HepG2 (cell line): ENCODE results near the gene ABCG4. TPM values are rescaled to one million over a fixed set of nuclear protein-coding genes. Genes with fewer than 3 reads are reported as not detected.
A peak's percentile ranks its signal among the peaks of the same experiment; 100 is the strongest.

ENCODE experiments used
- ASH2L ChIP-seq: fragments of 300-600, 200-600 bp; sonication (generic); IDR thresholded peaks from 2 replicates; pipeline ENCODE4 v1.7.0; 2017; ENCODE audit warnings: low read depth, mild to moderate bottlenecking, moderate library complexity, mixed read lengths, low read length; ENCODE audit not compliant: insufficient read length
- ATF1 ChIP-seq: IDR thresholded peaks from 2 replicates; pipeline ENCODE4 v1.6.1; 2016; ENCODE audit warnings: mild to moderate bottlenecking, control low read depth
- BCL6 ChIP-seq: IDR thresholded peaks from 2 replicates; pipeline ENCODE4 v1.6.1; 2016; ENCODE audit warnings: missing genetic modification reagents, missing compliant biosample characterization
- EP300 ChIP-seq, 3 experiments: sonication (generic) in 1 of 3; formaldehyde crosslinking in 1 of 3; IDR thresholded peaks; 2 replicates each; pipeline versions ENCODE4 v1.5.1 to v1.6.1; 2011 to 2020; ENCODE audit warnings: low read depth in 2 of 3, low read length in 2 of 3, borderline replicate concordance in 1 of 3, improper control_type of control experiment in 1 of 3, mild to moderate bottlenecking in 1 of 3, missing genetic modification reagents in 1 of 3, moderate library complexity in 1 of 3
- FOSL2 ChIP-seq: sonication (generic); formaldehyde crosslinking; IDR thresholded peaks from 2 replicates; pipeline ENCODE4 v1.4.0; 2020; ENCODE audit warnings: missing genetic modification reagents
- FOXK1 ChIP-seq: sonication (generic); formaldehyde crosslinking; IDR thresholded peaks from 2 replicates; pipeline ENCODE4 v1.4.0; 2020; ENCODE audit warnings: low read depth, missing genetic modification reagents, borderline replicate concordance
- GABPA ChIP-seq, 2 experiments: IDR thresholded peaks; 2 replicates each; pipeline ENCODE4 v1.6.1; 2011 to 2016; ENCODE audit warnings: low read depth in 2 of 2, low read length in 1 of 2, missing biosample characterization in 1 of 2, missing genetic modification characterization in 1 of 2
- HDAC2 ChIP-seq: sonication (generic); formaldehyde crosslinking; IDR thresholded peaks from 2 replicates; pipeline ENCODE4 v1.4.0; 2020; ENCODE audit warnings: missing genetic modification reagents
- HES4 ChIP-seq: sonication (generic); formaldehyde crosslinking; IDR thresholded peaks from 2 replicates; pipeline ENCODE4 v1.9.0; 2021; ENCODE audit warnings: mild to moderate bottlenecking, missing genetic modification reagents, borderline replicate concordance
- HMG20A ChIP-seq: IDR thresholded peaks from 2 replicates; pipeline ENCODE4 v1.6.1; 2016; ENCODE audit warnings: borderline replicate concordance
- HOXA7 ChIP-seq: sonication (generic); formaldehyde crosslinking; IDR thresholded peaks from 2 replicates; pipeline ENCODE4 v1.8.1; 2022; ENCODE audit warnings: mild to moderate bottlenecking, missing genetic modification reagents, moderate library complexity
- KAT8 ChIP-seq: IDR thresholded peaks from 2 replicates; pipeline ENCODE4 v1.6.1; 2016; ENCODE audit warnings: missing genetic modification reagents, missing compliant biosample characterization
- KMT2B ChIP-seq: IDR thresholded peaks from 2 replicates; pipeline ENCODE4 v1.6.1; 2016; ENCODE audit warnings: missing genetic modification reagents, missing compliant biosample characterization
- MAFK ChIP-seq, 2 experiments: IDR thresholded peaks in 1 of 2; conservative IDR thresholded peaks in 1 of 2; 2 replicates each; pipeline ENCODE4 v1.6.1; 2011; ENCODE audit warnings: improper control_type of control experiment in 2 of 2, low read length in 2 of 2
- MED1 ChIP-seq: sonication (generic); formaldehyde crosslinking; IDR thresholded peaks from 2 replicates; pipeline ENCODE4 v1.4.0; 2020; ENCODE audit warnings: missing genetic modification reagents
- NFIB ChIP-seq: sonication (generic); formaldehyde crosslinking; IDR thresholded peaks from 2 replicates; pipeline ENCODE4 v1.9.0; 2021; ENCODE audit warnings: missing genetic modification reagents, mild to moderate bottlenecking, borderline replicate concordance
- SAP130 ChIP-seq: IDR thresholded peaks from 2 replicates; pipeline ENCODE4 v1.6.1; 2016; ENCODE audit warnings: low read depth
- SSRP1 ChIP-seq: IDR thresholded peaks from 2 replicates; pipeline ENCODE4 v1.6.1; 2016; ENCODE audit warnings: control low read depth
- TBX3 ChIP-seq: fragments of 450-650 bp; IDR thresholded peaks from 2 replicates; pipeline ENCODE4 v1.6.1; 2017; ENCODE audit warnings: antibody characterized with exemption, mild to moderate bottlenecking, inconsistent platforms, borderline replicate concordance
- TGIF2 ChIP-seq: IDR thresholded peaks from 2 replicates; pipeline ENCODE4 v1.6.1; 2016; ENCODE audit warnings: control low read depth, missing compliant biosample characterization
- THAP11 ChIP-seq: IDR thresholded peaks from 2 replicates; pipeline ENCODE4 v1.6.1; 2016; ENCODE audit warnings: missing biosample characterization, missing genetic modification reagents
- ZNF205 ChIP-seq: IDR thresholded peaks from 2 replicates; pipeline ENCODE4 v1.6.1; 2018; ENCODE audit warnings: missing biosample characterization, missing genetic modification reagents
- polyA plus RNA-seq, 8 experiments: library from polyadenylated mRNA; depleted of rRNA in 3 of 8; stranded (reverse) in 7 of 8; unstranded in 1 of 8; fragments of >200 nt; fragmentation: Illumina TruSeq in 4 of 8; extraction: Trizol in 4 of 8; gene quantifications; 2 replicates each; pipeline versions ENCODE4 v1.2.1 to v1.2.3, GENCODE V29; 2011 to 2016; ENCODE audit warnings: low read depth in 4 of 8, missing spikeins in 1 of 8, mixed read lengths in 1 of 8; ENCODE audit not compliant: insufficient read depth in 1 of 8
- total RNA-seq, 5 experiments: library from RNA; depleted of rRNA; stranded (reverse); fragments of >200 nt; fragmentation: Illumina TruSeq; extraction: Trizol; gene quantifications; 2 replicates each; pipeline ENCODE4 v1.2.3, GENCODE V29; 2016; ENCODE audit warnings: low read depth in 1 of 5
- TF ChIP-seq, protein P1 (sequence below): IDR thresholded peaks from 2 replicates; pipeline ENCODE4 v1.4.0; 2020; ENCODE audit warnings: mild to moderate bottlenecking, missing genetic modification reagents
- TF ChIP-seq, protein P2 (sequence below): sonication (generic); formaldehyde crosslinking; IDR thresholded peaks from 2 replicates; pipeline ENCODE4 v1.8.1; 2023; ENCODE audit warnings: mild to moderate bottlenecking, moderate library complexity, missing genetic modification reagents
- TF ChIP-seq, protein P3 (sequence below): sonication (generic); formaldehyde crosslinking; IDR thresholded peaks from 2 replicates; pipeline ENCODE4 v1.8.1; 2023; ENCODE audit warnings: missing genetic modification reagents, inconsistent platforms, borderline replicate concordance
- TF ChIP-seq, protein P4 (sequence below): sonication (generic); formaldehyde crosslinking; IDR thresholded peaks from 2 replicates; pipeline ENCODE4 v1.5.0; 2020; ENCODE audit warnings: mild to moderate bottlenecking, low read depth, missing genetic modification reagents, borderline replicate concordance

Gene ABCG4
- total and polyA plus RNA-seq, 2 of the 13 experiments (the other 11 are each of a cell fraction or from before 2014, with no cell fraction given) = not detected

DNA sequence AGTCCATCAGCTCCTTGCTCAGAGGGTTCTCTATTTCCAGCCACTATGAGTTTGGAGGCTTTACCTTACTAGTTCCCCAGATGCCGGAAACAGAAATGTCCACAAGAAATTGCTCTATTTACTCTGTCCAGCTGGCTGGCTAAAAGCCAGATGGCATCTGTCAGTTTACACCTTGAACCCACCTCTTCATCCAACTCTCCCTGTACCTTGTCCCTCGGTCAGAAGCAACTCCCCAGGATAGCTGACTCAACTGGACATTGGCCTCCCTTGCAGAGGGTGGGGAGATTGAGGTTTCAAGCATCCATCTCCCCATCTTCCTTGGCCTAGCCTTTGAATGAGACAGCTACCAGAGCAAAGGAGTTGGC, 40.0 kb upstream of the ABCG4 start (continued):
- TF ChIP-seq TBX3 (peak; percentile 46; the same call in 1 of the 2 replicates), SAP130 (peak; percentile 80), TGIF2 (CRISPR knock-in tag) (peak; percentile 8; the same call in 1 of the 2 replicates), HMG20A (CRISPR knock-in tag) (no peak; the same call in 1 of the 2 replicates), FOXK1 (CRISPR knock-in tag) (peak; percentile 69; the same call in 1 of the 2 replicates), FOSL2 (CRISPR knock-in tag) (peak; percentile 76), ATF1 (CRISPR knock-in tag) (0 out of 2 replicates have a peak, but pooled peaks have one; percentile 9), ZNF205 (peak; percentile 45; the same call in 1 of the 2 replicates), NFIB (CRISPR knock-in tag) (no peak), ASH2L (peak; percentile 22), THAP11 (peak; percentile 38), HDAC2 (CRISPR knock-in tag) (no peak), KMT2B (CRISPR knock-in tag) (peak; percentile 4; the same call in 1 of the 2 replicates), MED1 (CRISPR knock-in tag) (no peak), HOXA7 (no peak), GABPA (IDR thresholded peaks at IDR 0.05; ENCODE audit: low read depth, low read length) (no peak), GABPA (CRISPR knock-in tag; IDR thresholded peaks at IDR 0.05; ENCODE audit: low read depth) (peak; percentile 70), BCL6 (no peak), MAFK (conservative IDR thresholded peaks at IDR 0.05 in 1 of 2, IDR thresholded peaks at IDR 0.05 in 1 of 2; ENCODE audit: low read length in 2 of 2) (peak; percentile 38 to 52; a peak in 1 of 4 replicates), SSRP1 (CRISPR knock-in tag) (no peak), HES4 (no peak), KAT8 (CRISPR knock-in tag) (peak; percentile 14; the same call in 1 of the 2 replicates), EP300 (IDR thresholded peaks at IDR 0.05; ENCODE audit: low read depth in 2 of 2, low read length in 2 of 2) (peak in 1 of 2 experiments; percentile 52; a peak in 1 of 4 replicates), EP300 (CRISPR knock-in tag; IDR thresholded peaks at IDR 0.05; ENCODE audit: borderline replicate concordance) (no peak)
- TF ChIP-seq, protein P1, sequence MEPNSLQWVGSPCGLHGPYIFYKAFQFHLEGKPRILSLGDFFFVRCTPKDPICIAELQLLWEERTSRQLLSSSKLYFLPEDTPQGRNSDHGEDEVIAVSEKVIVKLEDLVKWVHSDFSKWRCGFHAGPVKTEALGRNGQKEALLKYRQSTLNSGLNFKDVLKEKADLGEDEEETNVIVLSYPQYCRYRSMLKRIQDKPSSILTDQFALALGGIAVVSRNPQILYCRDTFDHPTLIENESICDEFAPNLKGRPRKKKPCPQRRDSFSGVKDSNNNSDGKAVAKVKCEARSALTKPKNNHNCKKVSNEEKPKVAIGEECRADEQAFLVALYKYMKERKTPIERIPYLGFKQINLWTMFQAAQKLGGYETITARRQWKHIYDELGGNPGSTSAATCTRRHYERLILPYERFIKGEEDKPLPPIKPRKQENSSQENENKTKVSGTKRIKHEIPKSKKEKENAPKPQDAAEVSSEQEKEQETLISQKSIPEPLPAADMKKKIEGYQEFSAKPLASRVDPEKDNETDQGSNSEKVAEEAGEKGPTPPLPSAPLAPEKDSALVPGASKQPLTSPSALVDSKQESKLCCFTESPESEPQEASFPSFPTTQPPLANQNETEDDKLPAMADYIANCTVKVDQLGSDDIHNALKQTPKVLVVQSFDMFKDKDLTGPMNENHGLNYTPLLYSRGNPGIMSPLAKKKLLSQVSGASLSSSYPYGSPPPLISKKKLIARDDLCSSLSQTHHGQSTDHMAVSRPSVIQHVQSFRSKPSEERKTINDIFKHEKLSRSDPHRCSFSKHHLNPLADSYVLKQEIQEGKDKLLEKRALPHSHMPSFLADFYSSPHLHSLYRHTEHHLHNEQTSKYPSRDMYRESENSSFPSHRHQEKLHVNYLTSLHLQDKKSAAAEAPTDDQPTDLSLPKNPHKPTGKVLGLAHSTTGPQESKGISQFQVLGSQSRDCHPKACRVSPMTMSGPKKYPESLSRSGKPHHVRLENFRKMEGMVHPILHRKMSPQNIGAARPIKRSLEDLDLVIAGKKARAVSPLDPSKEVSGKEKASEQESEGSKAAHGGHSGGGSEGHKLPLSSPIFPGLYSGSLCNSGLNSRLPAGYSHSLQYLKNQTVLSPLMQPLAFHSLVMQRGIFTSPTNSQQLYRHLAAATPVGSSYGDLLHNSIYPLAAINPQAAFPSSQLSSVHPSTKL = peak; percentile 55; the same call in 1 of the 2 replicates
- TF ChIP-seq, protein P2, sequence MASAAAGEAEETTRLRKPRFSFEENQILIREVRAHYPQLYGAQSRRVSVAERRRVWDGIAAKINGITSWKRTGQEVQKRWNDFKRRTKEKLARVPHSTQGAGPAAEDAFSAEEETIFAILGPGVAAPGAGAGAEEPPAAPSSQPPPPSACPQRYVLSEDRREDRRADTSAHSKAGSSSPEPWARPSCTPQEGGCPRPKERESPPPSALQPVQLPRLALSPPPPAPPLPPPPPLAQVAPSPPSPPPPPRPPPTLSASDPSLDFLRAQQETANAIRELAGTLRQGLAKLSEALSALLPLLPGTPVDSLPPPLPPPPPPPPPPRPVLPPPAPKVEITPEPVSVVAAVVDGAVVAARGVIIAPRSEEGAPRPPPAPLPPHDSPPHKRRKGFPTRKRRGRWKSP = no peak
- TF ChIP-seq, protein P3, sequence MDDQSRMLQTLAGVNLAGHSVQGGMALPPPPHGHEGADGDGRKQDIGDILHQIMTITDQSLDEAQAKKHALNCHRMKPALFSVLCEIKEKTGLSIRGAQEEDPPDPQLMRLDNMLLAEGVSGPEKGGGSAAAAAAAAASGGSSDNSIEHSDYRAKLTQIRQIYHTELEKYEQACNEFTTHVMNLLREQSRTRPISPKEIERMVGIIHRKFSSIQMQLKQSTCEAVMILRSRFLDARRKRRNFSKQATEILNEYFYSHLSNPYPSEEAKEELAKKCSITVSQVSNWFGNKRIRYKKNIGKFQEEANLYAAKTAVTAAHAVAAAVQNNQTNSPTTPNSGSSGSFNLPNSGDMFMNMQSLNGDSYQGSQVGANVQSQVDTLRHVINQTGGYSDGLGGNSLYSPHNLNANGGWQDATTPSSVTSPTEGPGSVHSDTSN (CRISPR knock-in tag) = no peak
- TF ChIP-seq, protein P4, sequence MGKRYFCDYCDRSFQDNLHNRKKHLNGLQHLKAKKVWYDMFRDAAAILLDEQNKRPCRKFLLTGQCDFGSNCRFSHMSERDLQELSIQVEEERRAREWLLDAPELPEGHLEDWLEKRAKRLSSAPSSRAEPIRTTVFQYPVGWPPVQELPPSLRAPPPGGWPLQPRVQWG (CRISPR knock-in tag) = no peak
